Ishikawa (cell line): Measurements from ENCODE around the gene NDUFS3.

Experiments
- CREB1 ChIP-seq: IDR thresholded peaks from 2 replicates; pipeline ENCODE4 v1.6.1; 2012; ENCODE audit warnings: low read depth
- EGR1 ChIP-seq: IDR thresholded peaks from 2 replicates; pipeline ENCODE4 v1.6.1; 2012
- EP300 ChIP-seq: IDR thresholded peaks from 2 replicates; pipeline ENCODE4 v1.6.1; 2012; ENCODE audit warnings: borderline replicate concordance
- RAD21 ChIP-seq: IDR thresholded peaks from 2 replicates; pipeline ENCODE4 v1.6.1; 2012; ENCODE audit warnings: low read depth
- TF ChIP-seq, protein P1 (sequence below): IDR thresholded peaks from 2 replicates; pipeline ENCODE4 v1.6.1; 2012; ENCODE audit warnings: low read depth, mild to moderate bottlenecking
- TF ChIP-seq, protein P2 (sequence below): IDR thresholded peaks from 2 replicates; pipeline ENCODE4 v1.6.1; 2012

DNA sequence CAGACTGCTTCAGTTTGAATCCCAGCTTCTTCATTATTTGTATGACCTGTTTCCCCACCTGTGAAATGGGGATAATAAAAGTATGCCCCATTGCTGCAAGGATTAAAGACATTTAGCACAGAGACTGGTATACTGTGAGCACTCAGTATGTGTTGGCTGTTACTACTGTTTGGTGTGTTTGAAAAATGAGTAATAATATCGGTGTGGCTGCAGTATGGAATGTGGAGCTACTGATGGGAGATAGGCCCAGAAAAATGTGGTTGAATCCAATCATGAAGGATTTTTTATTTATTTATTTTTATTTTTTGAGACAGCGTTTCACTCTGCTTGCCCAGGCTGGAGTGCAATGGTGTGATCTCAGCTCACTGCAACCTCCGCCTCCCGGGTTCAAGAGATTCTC, 24.4 kb downstream of the NDUFS3 start:
- TF ChIP-seq EGR1 (no peak), CREB1 (no peak), EP300 (no peak), RAD21 (no peak)
- TF ChIP-seq, protein P1, sequence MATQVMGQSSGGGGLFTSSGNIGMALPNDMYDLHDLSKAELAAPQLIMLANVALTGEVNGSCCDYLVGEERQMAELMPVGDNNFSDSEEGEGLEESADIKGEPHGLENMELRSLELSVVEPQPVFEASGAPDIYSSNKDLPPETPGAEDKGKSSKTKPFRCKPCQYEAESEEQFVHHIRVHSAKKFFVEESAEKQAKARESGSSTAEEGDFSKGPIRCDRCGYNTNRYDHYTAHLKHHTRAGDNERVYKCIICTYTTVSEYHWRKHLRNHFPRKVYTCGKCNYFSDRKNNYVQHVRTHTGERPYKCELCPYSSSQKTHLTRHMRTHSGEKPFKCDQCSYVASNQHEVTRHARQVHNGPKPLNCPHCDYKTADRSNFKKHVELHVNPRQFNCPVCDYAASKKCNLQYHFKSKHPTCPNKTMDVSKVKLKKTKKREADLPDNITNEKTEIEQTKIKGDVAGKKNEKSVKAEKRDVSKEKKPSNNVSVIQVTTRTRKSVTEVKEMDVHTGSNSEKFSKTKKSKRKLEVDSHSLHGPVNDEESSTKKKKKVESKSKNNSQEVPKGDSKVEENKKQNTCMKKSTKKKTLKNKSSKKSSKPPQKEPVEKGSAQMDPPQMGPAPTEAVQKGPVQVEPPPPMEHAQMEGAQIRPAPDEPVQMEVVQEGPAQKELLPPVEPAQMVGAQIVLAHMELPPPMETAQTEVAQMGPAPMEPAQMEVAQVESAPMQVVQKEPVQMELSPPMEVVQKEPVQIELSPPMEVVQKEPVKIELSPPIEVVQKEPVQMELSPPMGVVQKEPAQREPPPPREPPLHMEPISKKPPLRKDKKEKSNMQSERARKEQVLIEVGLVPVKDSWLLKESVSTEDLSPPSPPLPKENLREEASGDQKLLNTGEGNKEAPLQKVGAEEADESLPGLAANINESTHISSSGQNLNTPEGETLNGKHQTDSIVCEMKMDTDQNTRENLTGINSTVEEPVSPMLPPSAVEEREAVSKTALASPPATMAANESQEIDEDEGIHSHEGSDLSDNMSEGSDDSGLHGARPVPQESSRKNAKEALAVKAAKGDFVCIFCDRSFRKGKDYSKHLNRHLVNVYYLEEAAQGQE: no peak
- TF ChIP-seq, protein P2, sequence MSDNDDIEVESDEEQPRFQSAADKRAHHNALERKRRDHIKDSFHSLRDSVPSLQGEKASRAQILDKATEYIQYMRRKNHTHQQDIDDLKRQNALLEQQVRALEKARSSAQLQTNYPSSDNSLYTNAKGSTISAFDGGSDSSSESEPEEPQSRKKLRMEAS: no peak
